PC-9 (cell line): Measurements from ENCODE around the gene NXT1.

Source experiments
- EZH2 ChIP-seq: fragments of 200-600 bp; sonication (generic); IDR thresholded peaks from 2 replicates; pipeline ENCODE4 v1.8.0; 2017; ENCODE audit warnings: antibody characterized with exemption, low read depth
- TF ChIP-seq, protein P1 (sequence below): fragments of 200-600 bp; sonication (generic); conservative IDR thresholded peaks from 2 replicates; pipeline ENCODE4 v1.6.1; 2017; ENCODE audit warnings: mixed run types, antibody characterized with exemption, mild to moderate bottlenecking, moderate library complexity

DNA sequence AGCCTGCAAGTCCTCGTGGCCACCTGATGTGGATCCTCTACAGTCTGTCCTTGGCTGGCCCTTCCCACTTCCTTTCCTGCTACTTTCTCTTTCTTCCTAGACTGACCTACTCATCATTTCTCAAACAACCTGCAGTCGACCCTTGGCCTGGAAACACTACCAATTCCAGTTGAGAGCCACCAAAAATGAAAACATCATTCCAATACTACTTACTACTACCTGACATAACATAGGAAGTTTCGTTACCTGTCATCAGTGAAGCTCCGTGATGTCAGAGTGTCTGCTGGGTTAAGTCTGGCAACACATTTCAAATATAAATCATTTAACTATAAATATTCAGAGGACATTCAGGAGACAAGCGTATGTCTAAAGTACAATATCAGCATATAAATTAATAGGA is 25.2 kb downstream of the NXT1 start:
- TF ChIP-seq, protein P1, sequence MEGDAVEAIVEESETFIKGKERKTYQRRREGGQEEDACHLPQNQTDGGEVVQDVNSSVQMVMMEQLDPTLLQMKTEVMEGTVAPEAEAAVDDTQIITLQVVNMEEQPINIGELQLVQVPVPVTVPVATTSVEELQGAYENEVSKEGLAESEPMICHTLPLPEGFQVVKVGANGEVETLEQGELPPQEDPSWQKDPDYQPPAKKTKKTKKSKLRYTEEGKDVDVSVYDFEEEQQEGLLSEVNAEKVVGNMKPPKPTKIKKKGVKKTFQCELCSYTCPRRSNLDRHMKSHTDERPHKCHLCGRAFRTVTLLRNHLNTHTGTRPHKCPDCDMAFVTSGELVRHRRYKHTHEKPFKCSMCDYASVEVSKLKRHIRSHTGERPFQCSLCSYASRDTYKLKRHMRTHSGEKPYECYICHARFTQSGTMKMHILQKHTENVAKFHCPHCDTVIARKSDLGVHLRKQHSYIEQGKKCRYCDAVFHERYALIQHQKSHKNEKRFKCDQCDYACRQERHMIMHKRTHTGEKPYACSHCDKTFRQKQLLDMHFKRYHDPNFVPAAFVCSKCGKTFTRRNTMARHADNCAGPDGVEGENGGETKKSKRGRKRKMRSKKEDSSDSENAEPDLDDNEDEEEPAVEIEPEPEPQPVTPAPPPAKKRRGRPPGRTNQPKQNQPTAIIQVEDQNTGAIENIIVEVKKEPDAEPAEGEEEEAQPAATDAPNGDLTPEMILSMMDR, result no peak
- TF ChIP-seq EZH2, result no peak
